ENCODE data around the gene GPR62. TPM values are rescaled to one million over a fixed set of nuclear protein-coding genes. Genes with fewer than 3 reads are reported as not detected.

Gene GPR62
- polyA plus RNA-seq, 1 of the 3 experiments (the other 2 are of a cell fraction) = 0.02 TPM

GRCh38 chr3:51954105-51954504 lies 1.1 kb upstream of the GPR62 start:
- POLR2A ChIA-PET = interaction anchor here (1.2 to 1.3 kb wide), 3 partner anchors 11 to 42 kb away, joined by 3 to 4 read pairs (median 4); partner anchors contain the start of genes ABHD14B and RPL29

GRCh38 chr3:51954713-51955112 lies 468 bp upstream of the GPR62 start:
- H3K27ac ChIP-seq (ENCODE audit: low read depth in 2 of 2, low read length in 1 of 2) = no peak overlapping the region
- H3K4me1 ChIP-seq (ENCODE audit: control insufficient read depth in 1 of 2, insufficient read depth in 2 of 2, low read depth in 1 of 2, low read length in 1 of 2) = peaks cover 4 to 12% of the 10 kb centered on the region in 2 experiments; a peak in 2 of 4 replicates
- DNase-seq = no peak
- H3K79me2 ChIP-seq (ENCODE audit: insufficient read depth) = no peaks in the 10 kb centered on the region
- ChIA-PET CTCF (interaction anchor here (0.8 to 6.2 kb wide), 7 partner anchors 9 to 47 kb away, joined by 3 to 44 read pairs (median 10); partner anchors contain the start of genes ABHD14A, ABHD14B, ACY1 and PARP3), POLR2A (interaction anchor here (1.2 kb wide), 1 partner anchor 41 kb away, joined by 4 read pairs; the partner anchor contains the start of gene RPL29)
- H3K9me2 ChIP-seq = no peaks in the 10 kb centered on the region
- H4K20me1 ChIP-seq (ENCODE audit: insufficient read depth) = no peaks in the 10 kb centered on the region
- H3K9me3 ChIP-seq = no peaks in the 10 kb centered on the region
- WGBS (ENCODE audit: low lambda C conversion rate) = 74% methylated on average over 1 of the region's 1 CpG
- no peak overlapping the region for H3K4me2 ChIP-seq
- H3K4me3 ChIP-seq (ENCODE audit: low read depth in 2 of 2, low read length in 1 of 2) = no peak overlapping the region
- no peak overlapping the region for H2AFZ ChIP-seq (ENCODE audit: low read depth)
- H3K27me3 ChIP-seq (ENCODE audit: insufficient read depth) = no peaks in the 10 kb centered on the region
- H3K36me3 ChIP-seq (replicated peaks in 1 of 2; ENCODE audit: control insufficient read depth in 1 of 2, insufficient read depth in 2 of 2, low read length in 1 of 2) = peaks cover 5 to 24% of the 10 kb centered on the region in 2 experiments
- H3F3A ChIP-seq (replicated peaks; ENCODE audit: insufficient read depth) = peaks cover 15% of the 10 kb centered on the region
- no peak overlapping the region for H3K9ac ChIP-seq
- TF ChIP-seq MEF2A (IDR thresholded peaks at IDR 0.05; ENCODE audit: borderline replicate concordance, low read depth) (no peak), EP300 (IDR thresholded peaks at IDR 0.05; ENCODE audit: borderline replicate concordance in 1 of 2, low read depth in 1 of 2, low read length in 1 of 2) (no peak), CHD2 (IDR thresholded peaks at IDR 0.05; ENCODE audit: low read length, partially characterized antibody) (no peak), ZBTB33 (IDR thresholded peaks at IDR 0.05; ENCODE audit: borderline replicate concordance, low read depth) (no peak), IRF3 (IDR thresholded peaks at IDR 0.05; ENCODE audit: low read depth, low read length) (no peak), USF2 (IDR thresholded peaks at IDR 0.05; ENCODE audit: borderline replicate concordance, low read depth, low read length) (no peak), FOXM1 (IDR thresholded peaks at IDR 0.05; ENCODE audit: low read depth) (no peak), EZH2phosphoT487 (IDR thresholded peaks at IDR 0.05; ENCODE audit: borderline replicate concordance, low read depth) (no peak)

More at GRCh38 chr3:51954105-51954504, 1.1 kb upstream of the GPR62 start:
- Histone ChIP-seq H3K9me2 (no peaks in the 10 kb centered on the region), H3K4me1 (ENCODE audit: control insufficient read depth in 1 of 2, insufficient read depth in 2 of 2, low read depth in 1 of 2, low read length in 1 of 2) (peaks cover 4 to 12% of the 10 kb centered on the region in 2 experiments; a peak in 2 of 4 replicates), H3F3A (replicated peaks; ENCODE audit: insufficient read depth) (peaks cover 15% of the 10 kb centered on the region), H2AFZ (ENCODE audit: low read depth) (no peak overlapping the region), H3K79me2 (ENCODE audit: insufficient read depth) (no peaks in the 10 kb centered on the region), H3K9ac (no peak overlapping the region), H3K27ac (ENCODE audit: low read depth in 2 of 2, low read length in 1 of 2) (peak overlapping the region in 1 of 2 experiments; percentile 43; a peak in 1 of 4 replicates), H3K9me3 (no peaks in the 10 kb centered on the region), H3K27me3 (ENCODE audit: insufficient read depth) (no peaks in the 10 kb centered on the region), H3K4me2 (no peak overlapping the region), H3K36me3 (replicated peaks in 1 of 2; ENCODE audit: control insufficient read depth in 1 of 2, insufficient read depth in 2 of 2, low read length in 1 of 2) (peaks cover 5 to 18% of the 10 kb centered on the region in 2 experiments), H4K20me1 (ENCODE audit: insufficient read depth) (no peaks in the 10 kb centered on the region), H3K4me3 (ENCODE audit: low read depth in 2 of 2, low read length in 1 of 2) (no peak overlapping the region)
- 95% methylated on average over 6 of the region's 6 CpGs for WGBS (ENCODE audit: low lambda C conversion rate)
- TF ChIP-seq RXRA (IDR thresholded peaks at IDR 0.05; ENCODE audit: borderline replicate concordance, low read depth) = no peak
- no peak for TF ChIP-seq ELF1 (IDR thresholded peaks at IDR 0.05)
- no peak for TF ChIP-seq TEAD4 (IDR thresholded peaks at IDR 0.05; ENCODE audit: borderline replicate concordance, insufficient read depth)
- no peak for TF ChIP-seq RAD21 (IDR thresholded peaks at IDR 0.05; ENCODE audit: low read length)
- TF ChIP-seq IRF3 (IDR thresholded peaks at IDR 0.05; ENCODE audit: low read depth, low read length) = no peak
- no peak for TF ChIP-seq NFIC (IDR thresholded peaks at IDR 0.05; ENCODE audit: borderline replicate concordance)
- no peak for TF ChIP-seq ZBTB33 (IDR thresholded peaks at IDR 0.05; ENCODE audit: borderline replicate concordance, low read depth)
- no peak for TF ChIP-seq EZH2phosphoT487 (IDR thresholded peaks at IDR 0.05; ENCODE audit: borderline replicate concordance, low read depth)
- TF ChIP-seq RCOR1 (IDR thresholded peaks at IDR 0.05; ENCODE audit: low read length) = no peak
- no peak for TF ChIP-seq GATA2 (CRISPR knock-in tag; IDR thresholded peaks at IDR 0.05)
- TF ChIP-seq POLR2AphosphoS5 (IDR thresholded peaks at IDR 0.05; ENCODE audit: low read depth, low read length) = no peak
- TF ChIP-seq FOXM1 (IDR thresholded peaks at IDR 0.05; ENCODE audit: low read depth) = no peak
- no peak for TF ChIP-seq EP300 (IDR thresholded peaks at IDR 0.05; ENCODE audit: borderline replicate concordance in 1 of 2, low read depth in 1 of 2, low read length in 1 of 2)
- DNase-seq = no peak
- CTCF ChIA-PET = interaction anchor here (2.0 to 6.2 kb wide), 4 partner anchors 12 to 41 kb away, joined by 10 to 44 read pairs (median 16); partner anchors contain the start of genes ABHD14A, ABHD14B, ACY1 and PARP3
